A549 (cell line): Measurements from ENCODE around the gene CD160.
"Not testable (repeated sequence)": the region's sequence is repeated elsewhere in the genome, so short reads cannot be mapped to it uniquely, and the experiment has no call there.

ENCODE experiments used
- CEBPB ChIP-seq, 2 experiments: fragments of >200 bp in 1 of 2; sonication (Bioruptor Twin) in 1 of 2; formaldehyde crosslinking in 1 of 2; IDR thresholded peaks; 2 replicates each; pipeline ENCODE4 v1.6.1; 2012 to 2016
- JUNB ChIP-seq: fragments of >200 bp; sonication (Bioruptor Twin); formaldehyde crosslinking; IDR thresholded peaks from 2 replicates; pipeline ENCODE4 v1.6.1; 2016
- KDM1A ChIP-seq: fragments of 200-600 bp; sonication (generic); IDR thresholded peaks from 2 replicates; pipeline ENCODE4 v1.6.1; 2016; ENCODE audit warnings: low read depth, mild to moderate bottlenecking
- NR3C1 ChIP-seq: fragments of >200 bp; sonication (Bioruptor Twin); formaldehyde crosslinking; IDR thresholded peaks from 3 replicates; pipeline ENCODE4 v1.6.1; 2017
- PHF8 ChIP-seq: fragments of 200-600 bp; sonication (generic); IDR thresholded peaks from 2 replicates; pipeline ENCODE4 v1.6.1; 2016; ENCODE audit warnings: low read depth, mild to moderate bottlenecking, antibody characterized with exemption, moderate library complexity, borderline replicate concordance
- POLR2A ChIP-seq: IDR thresholded peaks from 2 replicates; pipeline ENCODE4 v1.6.1; 2012; ENCODE audit warnings: mild to moderate bottlenecking, low read length
- TF ChIP-seq, protein P1 (sequence below): fragments of >200 bp; sonication (Bioruptor Twin); formaldehyde crosslinking; IDR thresholded peaks from 3 replicates; pipeline ENCODE4 v1.5.1; 2016
- TF ChIP-seq, protein P2 (sequence below): IDR thresholded peaks from 2 replicates; pipeline ENCODE4 v1.6.1; 2012

DNA sequence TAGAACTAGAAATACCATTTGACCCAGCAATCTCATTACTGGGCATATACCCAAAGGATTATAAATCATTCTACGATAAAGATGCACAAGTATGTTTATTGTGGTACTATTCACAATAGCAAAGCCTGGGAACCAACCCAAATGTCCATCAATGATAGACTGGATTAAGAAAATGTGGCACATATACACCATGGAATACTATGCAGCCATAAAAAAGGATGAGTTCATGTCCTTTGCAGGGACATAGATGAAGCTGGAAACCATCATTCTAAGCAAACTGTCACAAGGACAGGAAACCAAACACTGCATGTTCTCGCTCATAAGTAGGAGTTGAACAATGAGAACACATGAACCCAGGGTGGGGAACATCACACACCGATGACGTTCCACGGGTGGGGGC lies 6.9 kb downstream of the CD160 start:
- TF ChIP-seq, protein P1, sequence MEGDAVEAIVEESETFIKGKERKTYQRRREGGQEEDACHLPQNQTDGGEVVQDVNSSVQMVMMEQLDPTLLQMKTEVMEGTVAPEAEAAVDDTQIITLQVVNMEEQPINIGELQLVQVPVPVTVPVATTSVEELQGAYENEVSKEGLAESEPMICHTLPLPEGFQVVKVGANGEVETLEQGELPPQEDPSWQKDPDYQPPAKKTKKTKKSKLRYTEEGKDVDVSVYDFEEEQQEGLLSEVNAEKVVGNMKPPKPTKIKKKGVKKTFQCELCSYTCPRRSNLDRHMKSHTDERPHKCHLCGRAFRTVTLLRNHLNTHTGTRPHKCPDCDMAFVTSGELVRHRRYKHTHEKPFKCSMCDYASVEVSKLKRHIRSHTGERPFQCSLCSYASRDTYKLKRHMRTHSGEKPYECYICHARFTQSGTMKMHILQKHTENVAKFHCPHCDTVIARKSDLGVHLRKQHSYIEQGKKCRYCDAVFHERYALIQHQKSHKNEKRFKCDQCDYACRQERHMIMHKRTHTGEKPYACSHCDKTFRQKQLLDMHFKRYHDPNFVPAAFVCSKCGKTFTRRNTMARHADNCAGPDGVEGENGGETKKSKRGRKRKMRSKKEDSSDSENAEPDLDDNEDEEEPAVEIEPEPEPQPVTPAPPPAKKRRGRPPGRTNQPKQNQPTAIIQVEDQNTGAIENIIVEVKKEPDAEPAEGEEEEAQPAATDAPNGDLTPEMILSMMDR = not testable (repeated sequence)
- TF ChIP-seq PHF8; POLR2A; JUNB; KDM1A; CEBPB (IDR thresholded peaks at IDR 0.05); NR3C1: not testable (repeated sequence)
- TF ChIP-seq, protein P2, sequence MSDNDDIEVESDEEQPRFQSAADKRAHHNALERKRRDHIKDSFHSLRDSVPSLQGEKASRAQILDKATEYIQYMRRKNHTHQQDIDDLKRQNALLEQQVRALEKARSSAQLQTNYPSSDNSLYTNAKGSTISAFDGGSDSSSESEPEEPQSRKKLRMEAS = not testable (repeated sequence)
